ENCODE measurements around the gene CMIP.

GRCh38 chr16:81618187-81618586, 173.6 kb downstream of the CMIP start:
- TF ChIP-seq CTCF (IDR thresholded peaks at IDR 0.05) (no peak), EP300 (IDR thresholded peaks at IDR 0.05) (no peak), POLR2AphosphoS5 (IDR thresholded peaks at IDR 0.05) (no peak)

Data from esophagus muscularis mucosa (tissue), 4 donors.